A549 (cell line): ENCODE measurements around the gene RNF32. TPM values are rescaled to one million over a fixed set of nuclear protein-coding genes. Genes with fewer than 3 reads are reported as not detected.

Source experiments
- ATAC-seq, 2 experiments: fragments of 200-7000 bp in 1 of 2; fragments of >200 bp in 1 of 2; cut with Nextera tagmentation in 1 of 2; cut with Tn5 transposase in 1 of 2; 3 replicates each; pipeline versions ENCODE4 v1.8.0 to v1.9.1; 2018 to 2020; ENCODE audit warnings: mild to moderate bottlenecking in 1 of 2, moderate library complexity in 1 of 2
- CTCF ChIA-PET: fragments of 300-600 bp; sonication (Branson Sonifier 250); formaldehyde crosslinking; extraction: SDS; loops from one replicate; lab custom pipeline; 2021; ENCODE audit warnings: antibody characterized with exemption, inconsistent platforms; lab: Yijun Ruan, JAX
- POLR2A ChIA-PET: fragments of 350-600 bp; formaldehyde crosslinking; extraction: SDS; loops from one replicate; lab custom pipeline; 2021; ENCODE audit warnings: antibody characterized with exemption, inconsistent platforms; lab: Yijun Ruan, JAX
- DNase-seq, 2 experiments: peaks; one replicate each; pipeline versions ENCODE4 v3.0.0 to v3.0.0-alpha.2; 2011 to 2016; ENCODE audit warnings: low read depth in 1 of 2, low spot score in 1 of 2
- FAIRE-seq: peaks from 2 replicates; lab custom pipeline; 2011; peaks lifted over from hg19 to GRCh38; lab: Jason Lieb, UNC
- H3K27ac ChIP-seq, 2 experiments: fragments of >200 bp; sonication (Bioruptor Twin); formaldehyde crosslinking; 3 replicates each; pipeline ENCODE4 v1.5.1; 2016 to 2017
- H3K4me1 ChIP-seq: fragments of >200 bp; sonication (Bioruptor Twin); formaldehyde crosslinking; 3 replicates; pipeline ENCODE4 v1.6.1; 2016
- H3K4me2 ChIP-seq: fragments of >200 bp; sonication (Bioruptor Twin); formaldehyde crosslinking; 3 replicates; pipeline ENCODE4 v1.6.1; 2016
- H3K4me3 ChIP-seq: fragments of >200 bp; sonication (Bioruptor Twin); formaldehyde crosslinking; 3 replicates; pipeline ENCODE4 v1.5.1; 2016
- H3K9me3 ChIP-seq: fragments of >200 bp; sonication (Bioruptor Twin); formaldehyde crosslinking; 3 replicates; pipeline ENCODE4 v1.6.1; 2016
- BHLHE40 ChIP-seq: IDR thresholded peaks from 2 replicates; pipeline ENCODE4 v1.6.1; 2012; ENCODE audit warnings: low read depth, low read length, inconsistent platforms
- CHD4 ChIP-seq: fragments of 200-600 bp; sonication (generic); IDR thresholded peaks from 2 replicates; pipeline ENCODE4 v1.6.1; 2016; ENCODE audit warnings: antibody characterized with exemption, mild to moderate bottlenecking, borderline replicate concordance
- ESRRA ChIP-seq: fragments of 150-350 bp; IDR thresholded peaks from 2 replicates; pipeline ENCODE4 v1.6.1; 2014; ENCODE audit warnings: mild to moderate bottlenecking, low read length, borderline replicate concordance
- FOSL2 ChIP-seq, 2 experiments: fragments of 450-650 bp in 1 of 2; fragments of >200 bp in 1 of 2; sonication (Bioruptor Twin) in 1 of 2; formaldehyde crosslinking; IDR thresholded peaks; 2 replicates each; pipeline versions ENCODE4 v1.5.0 to v1.6.1; 2016 to 2020; ENCODE audit warnings: mild to moderate bottlenecking in 1 of 2, moderate library complexity in 1 of 2
- FOXS1 ChIP-seq: fragments of 250-450 bp; sonication (Bioruptor Pico); IDR thresholded peaks from 2 replicates; pipeline ENCODE4 v1.5.0; 2020; ENCODE audit warnings: mild to moderate bottlenecking, moderate library complexity
- NR3C1 ChIP-seq: fragments of >200 bp; sonication (Bioruptor Twin); formaldehyde crosslinking; IDR thresholded peaks from 3 replicates; pipeline ENCODE4 v1.6.1; 2017
- POLR2AphosphoS2 ChIP-seq: conservative IDR thresholded peaks from 2 replicates; pipeline ENCODE4 v1.6.1; 2012; ENCODE audit warnings: low read length, improper control_type of control experiment, inconsistent platforms
- RARB ChIP-seq: fragments of 250-450 bp; sonication (Bioruptor Pico); IDR thresholded peaks from 2 replicates; pipeline ENCODE4 v1.8.0; 2021; ENCODE audit warnings: mild to moderate bottlenecking, moderate library complexity
- RCOR1 ChIP-seq: fragments of 150-350 bp; IDR thresholded peaks from 2 replicates; pipeline ENCODE4 v1.6.1; 2014; ENCODE audit warnings: antibody characterized with exemption, low read length, low read depth
- RFX5 ChIP-seq: fragments of 450-650 bp; IDR thresholded peaks from 2 replicates; pipeline ENCODE4 v1.7.1; 2014; ENCODE audit warnings: antibody characterized with exemption, mild to moderate bottlenecking, moderate library complexity
- RNF2 ChIP-seq: fragments of 200-600 bp; sonication (generic); IDR thresholded peaks from 2 replicates; pipeline ENCODE4 v1.6.1; 2016; ENCODE audit warnings: low read depth, mild to moderate bottlenecking, antibody characterized with exemption, moderate library complexity, borderline replicate concordance
- TP53 ChIP-seq: fragments of 250-450 bp; sonication (Bioruptor Pico); IDR thresholded peaks from 2 replicates; pipeline ENCODE4 v1.5.0; 2021; ENCODE audit warnings: mild to moderate bottlenecking, moderate library complexity
- ZSCAN20 ChIP-seq: fragments of 250-450 bp; sonication (Bioruptor Pico); IDR thresholded peaks from 2 replicates; pipeline ENCODE4 v1.8.0; 2022; ENCODE audit warnings: mild to moderate bottlenecking, moderate library complexity
- WGBS: methylation state at CpG from one replicate; pipeline ENCODE4 v1.1.6; 2017; ENCODE audit errors: missing lambda C conversion rate; 5-methylcytosine and 5-hydroxymethylcytosine counted together
- polyA plus RNA-seq, 4 experiments: library from polyadenylated mRNA; depleted of rRNA in 3 of 4; stranded (reverse); fragments of >200 nt; fragmentation: RNase III in 1 of 4; extraction: RNeasy Plus Mini Kit Qiagen cat#74134 plus additional on column Dnase treatment in 1 of 4; gene quantifications; 2 replicates in 3 of 4; 3 replicates in 1 of 4; pipeline ENCODE4 v1.2.3, GENCODE V29; 2011 to 2017
- TF ChIP-seq, protein P1 (sequence below): fragments of 250-450 bp; sonication (Bioruptor Pico); IDR thresholded peaks from 2 replicates; pipeline ENCODE4 v1.5.0; 2021; ENCODE audit warnings: mild to moderate bottlenecking, moderate library complexity, borderline replicate concordance
- TF ChIP-seq, protein P2 (sequence below): fragments of >200 bp; sonication (Bioruptor Twin); formaldehyde crosslinking; IDR thresholded peaks from 3 replicates; pipeline ENCODE4 v1.6.1; 2016

The RNF32 gene
- polyA plus RNA-seq, 2 of the 4 experiments (the other 2 are of a cell fraction) = 1.8 to 2.8 TPM

- H3K4me3 ChIP-seq = no peak overlapping the region
- peaks cover 15% of the 10 kb centered on the region for H3K9me3 ChIP-seq
- ChIA-PET POLR2A (no interaction called here), CTCF (interaction anchor here (0.9 to 1.9 kb wide), 2 partner anchors 18 to 847 kb away, joined by 4 read pairs; no protein-coding TSS in a partner anchor)
- no peak for TF ChIP-seq ZSCAN20 (CRISPR knock-in tag)
- no peak overlapping the region for H3K27ac ChIP-seq
- no peak for FAIRE-seq
- whole genome bisulfite sequencing = 88% methylated on average over 8 of the region's 8 CpGs
- no peak for DNase-seq
- H3K4me2 ChIP-seq = no peak overlapping the region
- no peak for ATAC-seq
- H3K4me1 ChIP-seq = no peaks in the 10 kb centered on the region
Measured at GRCh38 chr7:156652886-156653568, 12.5 kb downstream of the RNF32 start.

GRCh38 chr7:156654511-156655234 is 14.1 kb downstream of the RNF32 start:
- POLR2A ChIA-PET = no interaction called here
- TF ChIP-seq, protein P1, sequence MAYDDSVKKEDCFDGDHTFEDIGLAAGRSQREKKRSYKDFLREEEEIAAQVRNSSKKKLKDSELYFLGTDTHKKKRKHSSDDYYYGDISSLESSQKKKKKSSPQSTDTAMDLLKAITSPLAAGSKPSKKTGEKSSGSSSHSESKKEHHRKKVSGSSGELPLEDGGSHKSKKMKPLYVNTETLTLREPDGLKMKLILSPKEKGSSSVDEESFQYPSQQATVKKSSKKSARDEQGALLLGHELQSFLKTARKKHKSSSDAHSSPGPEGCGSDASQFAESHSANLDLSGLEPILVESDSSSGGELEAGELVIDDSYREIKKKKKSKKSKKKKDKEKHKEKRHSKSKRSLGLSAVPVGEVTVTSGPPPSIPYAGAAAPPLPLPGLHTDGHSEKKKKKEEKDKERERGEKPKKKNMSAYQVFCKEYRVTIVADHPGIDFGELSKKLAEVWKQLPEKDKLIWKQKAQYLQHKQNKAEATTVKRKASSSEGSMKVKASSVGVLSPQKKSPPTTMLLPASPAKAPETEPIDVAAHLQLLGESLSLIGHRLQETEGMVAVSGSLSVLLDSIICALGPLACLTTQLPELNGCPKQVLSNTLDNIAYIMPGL (CRISPR knock-in tag) = no peak
- no peak for TF ChIP-seq ESRRA
- TF ChIP-seq FOXS1 = no peak
- TF ChIP-seq NR3C1 = no peak
- TF ChIP-seq FOSL2 (IDR thresholded peaks at IDR 0.05) = no peak
- no peak for TF ChIP-seq FOSL2 (CRISPR knock-in tag; IDR thresholded peaks at IDR 0.05)
- TF ChIP-seq BHLHE40 = no peak
- peaks cover 13% of the 10 kb centered on the region for H3K9me3 ChIP-seq
- H3K4me3 ChIP-seq = no peak overlapping the region
- no peaks in the 10 kb centered on the region for H3K4me1 ChIP-seq
- ATAC-seq = no peak
- no peak for FAIRE-seq
- DNase-seq = no peak
- 90% methylated on average over 10 of the region's 10 CpGs for WGBS
- CTCF ChIA-PET = interaction anchor here (1.9 kb wide), 1 partner anchor 17 kb away, joined by 4 read pairs; no protein-coding TSS in a partner anchor
- H3K4me2 ChIP-seq = no peak overlapping the region
- no peak overlapping the region for H3K27ac ChIP-seq

- Histone ChIP-seq H3K4me1 (no peaks in the 10 kb centered on the region), H3K4me2 (no peak overlapping the region), H3K4me3 (no peak overlapping the region), H3K27ac (no peak overlapping the region)
- no peak for ATAC-seq
- TF ChIP-seq POLR2AphosphoS2 (no peak), CHD4 (no peak), RFX5 (no peak), RARB (CRISPR knock-in tag) (no peak), RCOR1 (no peak), RNF2 (no peak), TP53 (CRISPR knock-in tag) (no peak), BHLHE40 (no peak)
- TF ChIP-seq, protein P2, sequence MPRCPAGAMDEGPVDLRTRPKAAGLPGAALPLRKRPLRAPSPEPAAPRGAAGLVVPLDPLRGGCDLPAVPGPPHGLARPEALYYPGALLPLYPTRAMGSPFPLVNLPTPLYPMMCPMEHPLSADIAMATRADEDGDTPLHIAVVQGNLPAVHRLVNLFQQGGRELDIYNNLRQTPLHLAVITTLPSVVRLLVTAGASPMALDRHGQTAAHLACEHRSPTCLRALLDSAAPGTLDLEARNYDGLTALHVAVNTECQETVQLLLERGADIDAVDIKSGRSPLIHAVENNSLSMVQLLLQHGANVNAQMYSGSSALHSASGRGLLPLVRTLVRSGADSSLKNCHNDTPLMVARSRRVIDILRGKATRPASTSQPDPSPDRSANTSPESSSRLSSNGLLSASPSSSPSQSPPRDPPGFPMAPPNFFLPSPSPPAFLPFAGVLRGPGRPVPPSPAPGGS = no peak
- TF ChIP-seq, all 56 proteins: peak for 0
- 88% methylated on average over 6 of the region's 6 CpGs for WGBS
- POLR2A ChIA-PET = no interaction called here
- CTCF ChIA-PET = no interaction called here
- H3K9me3 ChIP-seq = peaks cover 11% of the 10 kb centered on the region
- no peak for FAIRE-seq
- no peak for DNase-seq
Measured at GRCh38 chr7:156655251-156655650, 14.7 kb downstream of the RNF32 start.
